22Rv1 (cell line): ENCODE data around the gene CNOT4.

Experiments used
- CTCF ChIP-seq: fragments of 450-650 bp; IDR thresholded peaks from 2 replicates; pipeline ENCODE4 v1.5.1; 2017; ENCODE audit warnings: mild to moderate bottlenecking
- ZFX ChIP-seq: fragments of 450-650 bp; IDR thresholded peaks from 2 replicates; pipeline ENCODE4 v1.6.1; 2017; ENCODE audit warnings: antibody characterized with exemption, borderline replicate concordance

GRCh38 chr7:135420786-135421185, 89.1 kb downstream of the CNOT4 start:
- TF ChIP-seq CTCF (no peak), ZFX (no peak)
